HepG2 (cell line): ENCODE results near the gene ABCB6. TPM values are rescaled to one million over a fixed set of nuclear protein-coding genes. Genes with fewer than 3 reads are reported as not detected.

ENCODE experiments used
- AKNA ChIP-seq: sonication (generic); formaldehyde crosslinking; IDR thresholded peaks from 2 replicates; pipeline ENCODE4 v1.4.0; 2020; ENCODE audit warnings: missing genetic modification reagents, borderline replicate concordance
- BCL6 ChIP-seq: IDR thresholded peaks from 2 replicates; pipeline ENCODE4 v1.6.1; 2016; ENCODE audit warnings: missing genetic modification reagents, missing compliant biosample characterization
- ELF1 ChIP-seq: sonication (generic); formaldehyde crosslinking; IDR thresholded peaks from 2 replicates; pipeline ENCODE4 v1.4.0; 2020; ENCODE audit warnings: missing genetic modification reagents
- HBP1 ChIP-seq: IDR thresholded peaks from 2 replicates; pipeline ENCODE4 v1.6.1; 2016; ENCODE audit warnings: low read depth, control low read depth
- KDM6A ChIP-seq: IDR thresholded peaks from 2 replicates; pipeline ENCODE4 v1.6.1; 2016; ENCODE audit warnings: low read depth
- LBX2 ChIP-seq: sonication (generic); formaldehyde crosslinking; IDR thresholded peaks from 2 replicates; pipeline ENCODE4 v1.5.0; 2020; ENCODE audit warnings: missing genetic modification reagents, mild to moderate bottlenecking, borderline replicate concordance
- MTF1 ChIP-seq: sonication (generic); formaldehyde crosslinking; IDR thresholded peaks from 2 replicates; pipeline ENCODE4 v1.5.0; 2020; ENCODE audit warnings: missing genetic modification reagents
- NFRKB ChIP-seq: fragments of 450-650 bp; IDR thresholded peaks from 2 replicates; pipeline ENCODE4 v1.6.1; 2017
- NR1H2 ChIP-seq: sonication (generic); formaldehyde crosslinking; IDR thresholded peaks from 2 replicates; pipeline ENCODE4 v1.8.1; 2022; ENCODE audit warnings: low read depth, missing genetic modification reagents, borderline replicate concordance
- SIX1 ChIP-seq: sonication (generic); formaldehyde crosslinking; IDR thresholded peaks from 2 replicates; pipeline ENCODE4 v1.4.0; 2020; ENCODE audit warnings: missing genetic modification reagents, borderline replicate concordance
- SNAPC2 ChIP-seq: sonication (generic); formaldehyde crosslinking; IDR thresholded peaks from 2 replicates; pipeline ENCODE4 v1.8.1; 2022; ENCODE audit warnings: mild to moderate bottlenecking, missing genetic modification reagents
- THAP7 ChIP-seq: sonication (generic); formaldehyde crosslinking; IDR thresholded peaks from 2 replicates; pipeline ENCODE4 v1.8.1; 2023; ENCODE audit warnings: mild to moderate bottlenecking, missing genetic modification reagents
- ZBTB8A ChIP-seq: sonication (generic); formaldehyde crosslinking; IDR thresholded peaks from 2 replicates; pipeline ENCODE4 v1.4.0; 2020; ENCODE audit warnings: mild to moderate bottlenecking, low read depth, missing genetic modification reagents, borderline replicate concordance
- ZNF580 ChIP-seq: IDR thresholded peaks from 2 replicates; pipeline ENCODE4 v1.6.1; 2016; ENCODE audit warnings: low read depth, borderline replicate concordance
- ZNF589 ChIP-seq: sonication (generic); formaldehyde crosslinking; conservative IDR thresholded peaks from 2 replicates; pipeline ENCODE4 v1.8.0; 2022; ENCODE audit warnings: mild to moderate bottlenecking, moderate library complexity, missing genetic modification reagents
- ZNF619 ChIP-seq: sonication (generic); formaldehyde crosslinking; IDR thresholded peaks from 2 replicates; pipeline ENCODE4 v1.4.0; 2020; ENCODE audit warnings: mild to moderate bottlenecking, missing genetic modification reagents
- ZNF788 ChIP-seq: sonication (generic); formaldehyde crosslinking; IDR thresholded peaks from 2 replicates; pipeline ENCODE4 v1.5.0; 2020; ENCODE audit warnings: mild to moderate bottlenecking, missing genetic modification reagents, borderline replicate concordance
- ZXDC ChIP-seq: sonication (generic); formaldehyde crosslinking; IDR thresholded peaks from 2 replicates; pipeline ENCODE4 v1.5.0; 2020; ENCODE audit warnings: mild to moderate bottlenecking, missing genetic modification reagents
- polyA plus RNA-seq, 8 experiments: library from polyadenylated mRNA; depleted of rRNA in 3 of 8; stranded (reverse) in 7 of 8; unstranded in 1 of 8; fragments of >200 nt; fragmentation: Illumina TruSeq in 4 of 8; extraction: Trizol in 4 of 8; gene quantifications; 2 replicates each; pipeline versions ENCODE4 v1.2.1 to v1.2.3, GENCODE V29; 2011 to 2016; ENCODE audit warnings: low read depth in 4 of 8, missing spikeins in 1 of 8, mixed read lengths in 1 of 8; ENCODE audit not compliant: insufficient read depth in 1 of 8
- total RNA-seq, 5 experiments: library from RNA; depleted of rRNA; stranded (reverse); fragments of >200 nt; fragmentation: Illumina TruSeq; extraction: Trizol; gene quantifications; 2 replicates each; pipeline ENCODE4 v1.2.3, GENCODE V29; 2016; ENCODE audit warnings: low read depth in 1 of 5

Gene ABCB6
- total and polyA plus RNA-seq, 2 of the 13 experiments (the other 11 are each of a cell fraction or from before 2014, with no cell fraction given) = 91.1 to 137 TPM

GRCh38 chr2:219245148-219245898 lies 26.6 kb upstream of the ABCB6 start, which contains the start of the genes GLB1L and STK16 (continued):
- TF ChIP-seq LBX2 (peak; percentile 94), ZNF589 (CRISPR knock-in tag) (no peak), ZBTB8A (CRISPR knock-in tag) (no peak), MTF1 (CRISPR knock-in tag) (0 out of 2 replicates have a peak, but pooled peaks have one; percentile 41), BCL6 (CRISPR knock-in tag) (peak; percentile 60), ZNF619 (CRISPR knock-in tag) (peak; percentile 95), SIX1 (no peak), KDM6A (peak; percentile 19; the same call in 1 of the 2 replicates), AKNA (CRISPR knock-in tag) (no peak), ELF1 (CRISPR knock-in tag) (peak; percentile 89), NR1H2 (CRISPR knock-in tag) (no peak; the same call in 1 of the 2 replicates), NFRKB (no peak), ZXDC (CRISPR knock-in tag) (peak; percentile 94), SNAPC2 (CRISPR knock-in tag) (no peak), ZNF788 (CRISPR knock-in tag) (peak; percentile 93; the same call in 1 of the 2 replicates), THAP7 (CRISPR knock-in tag) (peak; percentile 87), HBP1 (peak; percentile 88; the same call in 1 of the 2 replicates), ZNF580 (CRISPR knock-in tag) (peak; percentile 68; the same call in 1 of the 2 replicates)
